Spleen (tissue), 11 donors: ENCODE data around the gene NBAS. TPM values are rescaled to one million over a fixed set of nuclear protein-coding genes. Genes with fewer than 3 reads are reported as not detected.
"Not testable (repeated sequence)": the region's sequence is repeated elsewhere in the genome, so short reads cannot be mapped to it uniquely, and the experiment has no call there.

ENCODE experiments used
- DNase-seq: peaks from one replicate; pipeline ENCODE4 v3.0.0-alpha.2; 2020
- H3K27ac ChIP-seq, 8 donors: fragments of 200-600 bp; sonication (generic) in 7 of 8; 1 replicate in 4 of 8; 2 replicates in 4 of 8; pipeline versions ENCODE4 v1.5.0 to v1.8.0; 2016 to 2021; ENCODE audit warnings: inconsistent platforms in 4 of 8, mild to moderate bottlenecking in 4 of 8, moderate library complexity in 1 of 8
- H3K27me3 ChIP-seq, 7 donors: fragments of 200-600 bp; sonication (generic) in 6 of 7; replicated peaks in 1 of 7; 1 replicate in 4 of 7; 2 replicates in 3 of 7; pipeline versions ENCODE4 v1.5.0 to v1.8.0; 2016 to 2021; ENCODE audit warnings: inconsistent platforms in 3 of 7, mild to moderate bottlenecking in 1 of 7
- H3K36me3 ChIP-seq, 6 donors: fragments of 200-600 bp; sonication (generic) in 5 of 6; 1 replicate in 4 of 6; 2 replicates in 2 of 6; pipeline versions ENCODE4 v1.5.0 to v1.8.0; 2016 to 2021; ENCODE audit warnings: inconsistent platforms in 2 of 6
- H3K4me1 ChIP-seq, 6 donors: fragments of 200-600 bp; sonication (generic) in 5 of 6; 1 replicate in 3 of 6; 2 replicates in 3 of 6; pipeline versions ENCODE4 v1.5.0 to v1.8.0; 2016 to 2021; ENCODE audit warnings: inconsistent platforms in 3 of 6
- H3K4me3 ChIP-seq, 8 donors: fragments of 200-600 bp; sonication (generic) in 7 of 8; 1 replicate in 4 of 8; 2 replicates in 4 of 8; pipeline versions ENCODE4 v1.5.0 to v1.8.0; 2016 to 2021; ENCODE audit warnings: inconsistent platforms in 4 of 8, mild to moderate bottlenecking in 4 of 8, moderate library complexity in 2 of 8
- H3K9me3 ChIP-seq, 8 donors: fragments of 200-600 bp; sonication (generic) in 7 of 8; 1 replicate in 4 of 8; 2 replicates in 4 of 8; pipeline versions ENCODE4 v1.5.0 to v1.8.0; 2016 to 2021; ENCODE audit warnings: inconsistent platforms in 4 of 8
- POLR2A ChIP-seq, 3 donors: fragments of 450-650 bp; IDR thresholded peaks; one replicate each; pipeline ENCODE4 v1.5.1; 2017; ENCODE audit warnings: antibody characterized with exemption in 3 of 3, mild to moderate bottlenecking in 1 of 3
- POLR2AphosphoS5 ChIP-seq, 3 donors: sonication (generic); formaldehyde crosslinking; IDR thresholded peaks; one replicate each; pipeline ENCODE4 v1.5.1; 2017; ENCODE audit warnings: antibody characterized with exemption in 3 of 3
- WGBS, 5 donors: extraction: QIAGEN DNeasy Blood & Tissue Kit in 3 of 5; methylation state at CpG; one replicate each; pipeline versions ENCODE4 v1.1.5 to v1.1.7; 2013 to 2018; 5-methylcytosine and 5-hydroxymethylcytosine counted together
- intact Hi-C: fragments of 100-400 bp; cut with DNase I; formaldehyde crosslinking; loops from one replicate; pipeline ENCODE4 v1.15.0; 2023; ENCODE audit warnings: low total_unique reads
- polyA plus RNA-seq, 3 donors: library from polyadenylated mRNA; stranded (reverse); fragments of 200-250 nt; gene quantifications; one replicate each; pipeline ENCODE4 v1.2.1, GENCODE V29; 2013
- total RNA-seq, 7 donors: library from RNA; depleted of rRNA in 3 of 7; stranded (reverse); fragments of >200 nt in 3 of 7; fragmentation: NEBNext Ultra II Directional in 4 of 7; extraction: Animal tissue kit (Norgen Biotek cat#: 25700) in 4 of 7; gene quantifications; one replicate each; pipeline versions ENCODE4 v1.1.0 to v1.2.1, GENCODE V29; 2016 to 2021
- TF ChIP-seq, protein P1 (sequence below), 11 experiments: fragments of 200-600 bp in 7 of 11; fragments of 450-650 bp in 4 of 11; sonication (generic) in 4 of 11; IDR thresholded peaks in 8 of 11; conservative IDR thresholded peaks in 3 of 11; 1 replicate in 7 of 11; 2 replicates in 4 of 11; pipeline versions ENCODE4 v1.4.0 to v1.8.0; 2016 to 2021; ENCODE audit warnings: antibody characterized with exemption in 11 of 11, inconsistent platforms in 4 of 11, mild to moderate bottlenecking in 1 of 11
- donor health status: healthy with polysubstance abuse.
- donor health status: DM: no; HTN: no; CAD: no; lungs with moderate emphysema.
- donor health status: DM: no; HTN: no; CAD: no.
- donor health status: Bipolar disorder and iron deficiency.
- donor health status: healthy.
- donor health status: DM: no; HTN: no; CAD: no.
- donor health status: DM: yes; HTN: yes; CAD: no.

NBAS gene
- total and polyA plus RNA-seq, 10 donors, result 21.1 to 49.0 (median 40.9) TPM

DNA sequence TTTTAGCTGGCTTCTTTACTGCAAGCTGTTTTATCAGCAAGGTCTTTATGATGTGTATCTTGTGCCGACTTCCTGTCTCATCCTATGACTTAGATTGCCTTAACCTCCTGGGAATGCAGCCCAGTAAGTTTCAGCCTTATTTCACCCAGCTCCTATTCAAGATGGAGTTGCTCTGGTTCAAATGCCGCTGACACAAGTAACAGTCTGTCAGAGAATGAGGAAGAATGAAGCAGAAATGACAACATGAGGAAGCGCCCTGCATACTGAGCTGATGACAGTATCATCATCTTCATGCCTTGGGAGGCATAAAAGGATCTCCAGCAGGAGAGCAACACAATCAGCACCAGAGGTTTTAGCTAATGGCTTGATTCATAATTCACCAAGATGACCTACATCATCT lies 309.4 kb downstream of the NBAS start:
- Histone ChIP-seq H3K4me3 (no peak overlapping the region), H3K36me3 (peaks cover 0 to 17% (median 2%) of the 10 kb centered on the region in 6 donors), H3K27me3 (no peaks in the 10 kb centered on the region), H3K4me1 (no peaks in the 10 kb centered on the region), H3K27ac (no peak overlapping the region), H3K9me3 (peaks cover 0 to 27% (median 14%) of the 10 kb centered on the region in 8 donors)
- DNase-seq, result no peak
- WGBS, 5 donors, result 93 to 97% (median 94%) methylated on average over 3 of the region's 3 CpGs
- intact Hi-C loops, result no loop called here
- TF ChIP-seq, protein P1, sequence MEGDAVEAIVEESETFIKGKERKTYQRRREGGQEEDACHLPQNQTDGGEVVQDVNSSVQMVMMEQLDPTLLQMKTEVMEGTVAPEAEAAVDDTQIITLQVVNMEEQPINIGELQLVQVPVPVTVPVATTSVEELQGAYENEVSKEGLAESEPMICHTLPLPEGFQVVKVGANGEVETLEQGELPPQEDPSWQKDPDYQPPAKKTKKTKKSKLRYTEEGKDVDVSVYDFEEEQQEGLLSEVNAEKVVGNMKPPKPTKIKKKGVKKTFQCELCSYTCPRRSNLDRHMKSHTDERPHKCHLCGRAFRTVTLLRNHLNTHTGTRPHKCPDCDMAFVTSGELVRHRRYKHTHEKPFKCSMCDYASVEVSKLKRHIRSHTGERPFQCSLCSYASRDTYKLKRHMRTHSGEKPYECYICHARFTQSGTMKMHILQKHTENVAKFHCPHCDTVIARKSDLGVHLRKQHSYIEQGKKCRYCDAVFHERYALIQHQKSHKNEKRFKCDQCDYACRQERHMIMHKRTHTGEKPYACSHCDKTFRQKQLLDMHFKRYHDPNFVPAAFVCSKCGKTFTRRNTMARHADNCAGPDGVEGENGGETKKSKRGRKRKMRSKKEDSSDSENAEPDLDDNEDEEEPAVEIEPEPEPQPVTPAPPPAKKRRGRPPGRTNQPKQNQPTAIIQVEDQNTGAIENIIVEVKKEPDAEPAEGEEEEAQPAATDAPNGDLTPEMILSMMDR (IDR thresholded peaks at IDR 0.05 in 8 of 11, conservative IDR thresholded peaks at IDR 0.05 in 3 of 11), result no peak
- no peak for TF ChIP-seq POLR2AphosphoS5 (IDR thresholded peaks at IDR 0.05)
- TF ChIP-seq POLR2A (IDR thresholded peaks at IDR 0.05), result no peak

DNA sequence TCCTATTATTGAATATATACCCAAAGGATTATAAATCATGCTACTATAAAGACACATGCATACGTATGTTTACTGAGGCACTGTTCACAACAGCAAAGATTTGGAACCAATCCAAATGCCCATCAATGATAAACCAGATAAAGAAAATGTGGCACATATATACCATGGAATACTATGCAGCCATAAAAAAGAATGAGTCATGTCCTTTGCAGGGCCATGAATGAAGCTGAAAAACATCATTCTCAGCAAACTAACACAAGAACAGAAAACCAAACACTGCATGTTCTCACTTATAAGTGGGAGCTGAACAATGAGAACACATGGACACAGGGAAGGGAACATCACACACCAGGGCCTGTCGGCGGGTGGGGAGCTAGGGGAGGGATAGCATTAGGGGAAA lies 310.2 kb downstream of the NBAS start:
- DNase-seq, H3K27me3 ChIP-seq, H3K27ac ChIP-seq, H3K4me1 ChIP-seq, intact Hi-C loops, H3K4me3 ChIP-seq: not testable (repeated sequence)
- Histone ChIP-seq H3K36me3 (peaks cover 0 to 17% (median 2%) of the 10 kb centered on the region in 6 donors), H3K9me3 (peaks cover 0 to 27% (median 14%) of the 10 kb centered on the region in 8 donors)
- 94 to 100% (median 97%) methylated on average over 3 of the region's 3 CpGs for WGBS, 5 donors

DNA sequence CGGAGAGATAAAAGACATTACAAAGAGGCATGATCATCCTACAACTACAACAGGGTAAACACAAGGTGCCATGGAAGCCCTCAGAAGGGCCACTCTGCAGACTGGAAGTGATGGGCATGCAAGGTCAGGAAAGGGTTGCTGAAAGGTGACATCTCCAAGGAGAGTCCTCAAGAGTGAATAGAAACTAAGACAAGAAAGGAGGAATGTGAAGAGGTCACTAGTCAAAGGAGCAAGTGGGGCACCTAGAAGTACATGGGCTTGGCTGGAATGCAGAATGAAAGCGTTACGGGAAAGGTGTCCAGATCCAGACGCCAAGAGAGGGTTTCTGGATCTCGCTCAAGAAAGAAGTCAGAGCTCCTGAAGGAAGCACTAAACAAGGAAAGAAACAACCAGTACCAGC lies 314.3 kb downstream of the NBAS start:
- Histone ChIP-seq H3K9me3 (peaks cover 0 to 23% (median 14%) of the 10 kb centered on the region in 8 donors), H3K4me1 (no peaks in the 10 kb centered on the region), H3K27me3 (no peaks in the 10 kb centered on the region), H3K36me3 (peaks cover 0 to 17% (median 2%) of the 10 kb centered on the region in 6 donors), H3K27ac (no peak overlapping the region), H3K4me3 (no peak overlapping the region)
- 93 to 99% (median 97%) methylated on average over 5 of the region's 5 CpGs for WGBS, 5 donors
- TF ChIP-seq, protein P1 (IDR thresholded peaks at IDR 0.05 in 8 of 11, conservative IDR thresholded peaks at IDR 0.05 in 3 of 11), result no peak
- TF ChIP-seq POLR2A (IDR thresholded peaks at IDR 0.05), result no peak
- no peak for DNase-seq
- intact Hi-C loops, result no loop called here

DNA sequence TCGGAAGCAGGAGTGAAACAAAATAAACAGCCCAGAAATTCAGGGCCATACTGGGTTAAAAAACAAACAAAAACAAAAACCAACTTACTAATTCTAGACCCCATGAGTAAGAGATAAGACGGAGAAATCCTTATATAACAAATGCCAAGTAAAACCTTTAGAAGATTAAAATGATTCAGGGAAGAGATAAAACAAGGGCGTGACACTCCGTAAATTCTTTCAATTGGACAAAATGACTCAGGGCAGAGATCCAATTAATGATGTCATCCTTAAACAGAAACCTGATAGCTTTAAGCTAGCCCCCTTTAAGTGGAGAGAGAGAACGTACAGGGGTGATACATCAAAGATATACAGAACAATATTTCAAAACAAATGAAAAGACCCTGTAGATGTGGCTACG lies 317.4 kb downstream of the NBAS start:
- H3K27me3 ChIP-seq, result no peaks in the 10 kb centered on the region
- TF ChIP-seq POLR2A (IDR thresholded peaks at IDR 0.05) (no peak), POLR2AphosphoS5 (IDR thresholded peaks at IDR 0.05) (no peak)
- TF ChIP-seq, protein P1 (IDR thresholded peaks at IDR 0.05 in 8 of 11, conservative IDR thresholded peaks at IDR 0.05 in 3 of 11), result no peak
- no peak overlapping the region for H3K4me3 ChIP-seq
- H3K27ac ChIP-seq, result no peak overlapping the region
- 82 to 91% (median 86%) methylated on average over 6 of the region's 6 CpGs for WGBS, 5 donors
- H3K9me3 ChIP-seq, result no peaks in the 10 kb centered on the region
- intact Hi-C loops, result no loop called here
- DNase-seq, result no peak
- H3K4me1 ChIP-seq, result no peaks in the 10 kb centered on the region
- peaks cover 0 to 7% (median 0%) of the 10 kb centered on the region in 6 donors for H3K36me3 ChIP-seq

DNA sequence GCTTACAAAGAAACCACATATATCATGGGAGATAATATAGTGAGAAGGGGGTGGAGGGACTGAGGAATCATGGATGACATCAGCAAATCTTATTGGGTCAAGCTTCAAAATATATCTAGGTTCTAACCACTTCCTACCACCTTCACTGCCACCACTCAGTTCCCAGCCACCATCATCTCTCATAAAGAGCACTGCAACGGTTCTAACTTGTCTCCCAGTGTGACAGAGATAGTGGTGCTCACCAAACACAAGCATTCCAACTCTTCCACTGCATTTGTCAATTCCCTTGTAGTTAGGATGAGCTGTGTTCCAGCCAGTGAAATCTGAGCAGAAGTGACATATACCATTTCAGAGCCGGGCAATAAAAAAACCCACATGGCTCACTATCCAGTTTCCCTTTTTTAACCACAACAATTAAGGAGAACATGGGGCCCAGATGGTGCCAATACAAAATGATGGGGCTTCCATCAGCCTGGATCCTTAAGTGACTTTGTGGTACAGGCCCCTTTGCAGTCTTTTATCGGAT lies 318.1 kb downstream of the NBAS start:
- no peak overlapping the region for H3K4me3 ChIP-seq
- H3K27me3 ChIP-seq, result no peaks in the 10 kb centered on the region
- TF ChIP-seq POLR2AphosphoS5 (IDR thresholded peaks at IDR 0.05) (no peak), POLR2A (IDR thresholded peaks at IDR 0.05) (no peak)
- TF ChIP-seq, protein P1 (IDR thresholded peaks at IDR 0.05 in 8 of 11, conservative IDR thresholded peaks at IDR 0.05 in 3 of 11), result no peak
- 71 to 89% (median 81%) methylated on average over 3 of the region's 3 CpGs for WGBS, 5 donors
- peaks cover 0 to 11% (median 0%) of the 10 kb centered on the region in 6 donors for H3K36me3 ChIP-seq
- H3K9me3 ChIP-seq, result no peaks in the 10 kb centered on the region
- no peaks in the 10 kb centered on the region for H3K4me1 ChIP-seq
- H3K27ac ChIP-seq, result no peak overlapping the region
- DNase-seq, result no peak
- intact Hi-C loops, result no loop called here
